Fibroblast of mammary gland (primary cell): Measurements from ENCODE around the gene NDFIP2.
"Not testable (repeated sequence)": the region's sequence is repeated elsewhere in the genome, so short reads cannot be mapped to it uniquely, and the experiment has no call there.

Experiments used
- DNase-seq: peaks from one replicate; pipeline ENCODE4 v3.0.0-alpha.2; 2010; ENCODE audit warnings: low read depth
- H3K4me3 ChIP-seq: 2 replicates; pipeline ENCODE4 v1.5.1; 2011; ENCODE audit warnings: low read depth, mild to moderate bottlenecking, low read length, moderate library complexity; ENCODE audit not compliant: control insufficient read depth
- CTCF ChIP-seq: conservative IDR thresholded peaks from 2 replicates; pipeline ENCODE4 v1.5.1; 2011; ENCODE audit warnings: low read depth, low read length, inconsistent platforms; ENCODE audit not compliant: control insufficient read depth, insufficient read depth

The NDFIP2 gene

GRCh38 chr13:79589603-79590393 is 108.8 kb downstream of the NDFIP2 start:
- DNase-seq, result peak; percentile 51
- no peak for TF ChIP-seq CTCF
- H3K4me3 ChIP-seq, result no peak overlapping the region

GRCh38 chr13:79590394-79590676 is 109.4 kb downstream of the NDFIP2 start:
- no peak for DNase-seq
- H3K4me3 ChIP-seq, result no peak overlapping the region
- no peak for TF ChIP-seq CTCF

GRCh38 chr13:79591493-79591892 is 110.5 kb downstream of the NDFIP2 start:
- H3K4me3 ChIP-seq, result no peak overlapping the region
- DNase-seq, result no peak
- no peak for TF ChIP-seq CTCF

GRCh38 chr13:79593121-79593520 is 112.2 kb downstream of the NDFIP2 start:
- peak; percentile 40 for DNase-seq
- no peak overlapping the region for H3K4me3 ChIP-seq
- no peak for TF ChIP-seq CTCF

- H3K4me3 ChIP-seq, result no peak overlapping the region
- peak; percentile 95 for DNase-seq
- TF ChIP-seq CTCF, result no peak
These were observed 112.8 kb downstream of the NDFIP2 start for GRCh38 chr13:79593641-79594275.

GRCh38 chr13:79600146-79600545 is 119.2 kb downstream of the NDFIP2 start:
- DNase-seq, H3K4me3 ChIP-seq: not testable (repeated sequence)

GRCh38 chr13:79602936-79603335 is 122.0 kb downstream of the NDFIP2 start:
- no peak for DNase-seq

More at GRCh38 chr13:79602936-79603335, 122.0 kb downstream of the NDFIP2 start:
- no peak overlapping the region for H3K4me3 ChIP-seq
- no peak for TF ChIP-seq CTCF
